Osteocyte (in vitro differentiated cells): ENCODE measurements around the gene MKS1. TPM values are rescaled to one million over a fixed set of nuclear protein-coding genes. Genes with fewer than 3 reads are reported as not detected.

Source experiments
- DNase-seq: peaks from one replicate; pipeline ENCODE4 v3.0.0; 2021; ENCODE audit warnings: mixed read lengths; ENCODE audit not compliant: unreplicated experiment; ENCODE audit errors: extremely low spot score
- H3K27ac Mint-ChIP-seq: one replicate; pipeline ENCODE4 v1.8.0; 2021; ENCODE audit warnings: mild to moderate bottlenecking, mixed read lengths; ENCODE audit not compliant: unreplicated experiment
- H3K27me3 Mint-ChIP-seq: one replicate; pipeline ENCODE4 v1.8.0; 2021; ENCODE audit warnings: mixed read lengths; ENCODE audit not compliant: unreplicated experiment
- H3K36me3 Mint-ChIP-seq: one replicate; pipeline ENCODE4 v1.8.0; 2021; ENCODE audit warnings: mixed read lengths; ENCODE audit not compliant: unreplicated experiment
- H3K4me1 Mint-ChIP-seq: one replicate; pipeline ENCODE4 v1.8.0; 2021; ENCODE audit warnings: mixed read lengths; ENCODE audit not compliant: unreplicated experiment
- H3K4me3 Mint-ChIP-seq: one replicate; pipeline ENCODE4 v1.8.0; 2021; ENCODE audit warnings: mild to moderate bottlenecking, moderate library complexity, mixed read lengths; ENCODE audit not compliant: unreplicated experiment
- H3K9me3 Mint-ChIP-seq: one replicate; pipeline ENCODE4 v1.8.0; 2021; ENCODE audit warnings: mixed read lengths; ENCODE audit not compliant: unreplicated experiment
- total RNA-seq: library from RNA; stranded (reverse); gene quantifications from 2 replicates; pipeline ENCODE4 v1.2.1, GENCODE V29; 2021
- TF ChIP-seq, protein P1 (sequence below): fragments of 200-600 bp; sonication (generic); IDR thresholded peaks from 2 replicates; pipeline ENCODE4 v1.5.0; 2021; ENCODE audit warnings: antibody characterized with exemption, mild to moderate bottlenecking, moderate library complexity

Gene MKS1
- total RNA-seq, 1 donor from 2014 or later = 24.1 TPM

DNA sequence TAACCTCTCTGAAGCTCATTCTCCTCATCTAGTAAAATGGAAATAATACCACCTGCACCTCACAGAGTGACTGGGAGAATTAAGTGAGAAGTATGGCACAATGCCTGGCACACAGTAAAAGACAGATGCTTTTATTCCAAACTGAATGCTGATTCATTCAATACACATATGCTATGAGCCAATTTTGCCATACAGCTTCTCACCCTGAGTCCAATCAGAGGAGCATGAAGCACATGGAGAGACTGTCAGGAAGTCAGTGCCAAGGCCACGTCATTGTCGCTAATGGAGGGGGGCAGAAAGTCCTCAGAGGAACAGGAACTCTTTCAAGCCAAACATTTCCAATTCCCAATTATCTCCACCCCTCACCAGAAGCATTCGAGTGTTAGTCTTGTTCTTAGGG lies 11.6 kb downstream of the MKS1 start:
- Mint-ChIP-seq H3K36me3 (peaks cover 22% of the 10 kb centered on the region), H3K9me3 (no peaks in the 10 kb centered on the region), H3K4me3 (no peak overlapping the region), H3K4me1 (no peaks in the 10 kb centered on the region), H3K27me3 (no peaks in the 10 kb centered on the region), H3K27ac (no peak overlapping the region)
- no peak for DNase-seq
- TF ChIP-seq, protein P1, sequence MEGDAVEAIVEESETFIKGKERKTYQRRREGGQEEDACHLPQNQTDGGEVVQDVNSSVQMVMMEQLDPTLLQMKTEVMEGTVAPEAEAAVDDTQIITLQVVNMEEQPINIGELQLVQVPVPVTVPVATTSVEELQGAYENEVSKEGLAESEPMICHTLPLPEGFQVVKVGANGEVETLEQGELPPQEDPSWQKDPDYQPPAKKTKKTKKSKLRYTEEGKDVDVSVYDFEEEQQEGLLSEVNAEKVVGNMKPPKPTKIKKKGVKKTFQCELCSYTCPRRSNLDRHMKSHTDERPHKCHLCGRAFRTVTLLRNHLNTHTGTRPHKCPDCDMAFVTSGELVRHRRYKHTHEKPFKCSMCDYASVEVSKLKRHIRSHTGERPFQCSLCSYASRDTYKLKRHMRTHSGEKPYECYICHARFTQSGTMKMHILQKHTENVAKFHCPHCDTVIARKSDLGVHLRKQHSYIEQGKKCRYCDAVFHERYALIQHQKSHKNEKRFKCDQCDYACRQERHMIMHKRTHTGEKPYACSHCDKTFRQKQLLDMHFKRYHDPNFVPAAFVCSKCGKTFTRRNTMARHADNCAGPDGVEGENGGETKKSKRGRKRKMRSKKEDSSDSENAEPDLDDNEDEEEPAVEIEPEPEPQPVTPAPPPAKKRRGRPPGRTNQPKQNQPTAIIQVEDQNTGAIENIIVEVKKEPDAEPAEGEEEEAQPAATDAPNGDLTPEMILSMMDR = no peak

DNA sequence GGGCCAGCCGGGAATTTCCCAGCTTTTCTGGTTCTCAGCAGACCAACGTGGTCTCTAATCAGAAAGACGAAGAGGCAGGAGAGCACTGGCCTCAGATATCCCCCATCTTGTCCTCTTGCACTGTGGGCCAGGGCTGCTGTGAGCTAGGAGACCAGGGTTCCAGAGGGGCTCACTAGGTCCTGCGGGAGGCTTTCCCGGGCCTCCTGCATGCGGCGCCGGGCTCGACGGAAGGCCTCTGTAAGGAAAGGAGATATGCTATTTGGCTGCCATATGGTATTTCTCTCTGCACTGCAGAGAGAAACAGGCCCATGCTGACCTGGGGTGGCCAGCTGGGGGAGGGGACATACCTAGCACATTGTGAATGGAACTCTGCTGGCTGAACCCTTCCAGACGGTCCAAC lies 13.1 kb downstream of the MKS1 start:
- no peak overlapping the region for H3K4me3 Mint-ChIP-seq
- H3K27me3 Mint-ChIP-seq = no peaks in the 10 kb centered on the region
- TF ChIP-seq, protein P1 = no peak
- DNase-seq = peak; percentile 65
- H3K9me3 Mint-ChIP-seq = no peaks in the 10 kb centered on the region
- H3K27ac Mint-ChIP-seq = no peak overlapping the region
- peaks cover 17% of the 10 kb centered on the region for H3K36me3 Mint-ChIP-seq
- H3K4me1 Mint-ChIP-seq = no peaks in the 10 kb centered on the region

DNA sequence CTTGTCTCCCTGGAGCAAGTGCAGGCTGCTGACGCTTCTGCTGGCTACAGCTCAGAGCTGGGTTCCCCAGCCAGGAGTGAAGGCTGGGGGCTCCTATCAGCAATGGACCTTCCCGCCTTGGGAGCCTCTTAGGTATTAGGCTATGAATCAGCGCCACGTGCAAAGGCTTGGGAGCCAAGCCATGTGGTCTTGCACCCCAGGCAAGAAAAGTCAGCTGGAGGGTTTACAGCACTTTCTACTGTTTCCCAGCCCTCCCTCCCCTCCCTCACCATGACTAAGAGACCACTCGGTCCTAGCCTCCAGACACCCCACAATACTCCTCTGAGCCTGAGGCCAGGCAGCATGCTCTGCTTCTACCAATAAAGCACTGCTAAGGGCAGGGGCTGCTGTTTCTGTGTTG lies 14.3 kb downstream of the MKS1 start:
- peaks cover 10% of the 10 kb centered on the region for H3K36me3 Mint-ChIP-seq
- no peak overlapping the region for H3K27ac Mint-ChIP-seq
- H3K27me3 Mint-ChIP-seq = peaks cover 3% of the 10 kb centered on the region
- TF ChIP-seq, protein P1 = no peak
- no peaks in the 10 kb centered on the region for H3K4me1 Mint-ChIP-seq
- DNase-seq = no peak
- H3K4me3 Mint-ChIP-seq = no peak overlapping the region
- H3K9me3 Mint-ChIP-seq = no peaks in the 10 kb centered on the region

DNA sequence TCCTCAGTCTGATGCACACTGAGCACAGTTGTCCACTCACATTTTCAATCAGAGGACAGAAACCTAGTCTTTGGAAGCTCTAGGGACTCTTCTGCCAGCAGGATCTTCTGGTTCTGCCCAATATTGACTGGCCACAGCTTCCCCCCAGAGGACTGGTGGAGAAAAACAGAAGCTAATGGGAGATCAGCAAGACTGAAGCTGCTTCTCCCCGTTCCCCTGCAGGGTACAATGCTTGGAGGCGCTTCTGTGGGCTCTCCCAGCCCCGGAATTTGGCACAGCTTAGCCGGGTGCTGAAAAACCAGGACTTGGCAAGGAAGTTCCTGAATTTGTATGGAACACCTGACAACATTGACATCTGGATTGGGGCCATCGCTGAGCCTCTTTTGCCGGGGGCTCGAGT lies 16.2 kb downstream of the MKS1 start:
- no peak overlapping the region for H3K4me3 Mint-ChIP-seq
- no peak for DNase-seq
- peaks cover 3% of the 10 kb centered on the region for H3K27me3 Mint-ChIP-seq
- H3K9me3 Mint-ChIP-seq = no peaks in the 10 kb centered on the region
- H3K4me1 Mint-ChIP-seq = no peaks in the 10 kb centered on the region
- no peak overlapping the region for H3K27ac Mint-ChIP-seq
- H3K36me3 Mint-ChIP-seq = peaks cover 1% of the 10 kb centered on the region
- TF ChIP-seq, protein P1 = no peak

DNA sequence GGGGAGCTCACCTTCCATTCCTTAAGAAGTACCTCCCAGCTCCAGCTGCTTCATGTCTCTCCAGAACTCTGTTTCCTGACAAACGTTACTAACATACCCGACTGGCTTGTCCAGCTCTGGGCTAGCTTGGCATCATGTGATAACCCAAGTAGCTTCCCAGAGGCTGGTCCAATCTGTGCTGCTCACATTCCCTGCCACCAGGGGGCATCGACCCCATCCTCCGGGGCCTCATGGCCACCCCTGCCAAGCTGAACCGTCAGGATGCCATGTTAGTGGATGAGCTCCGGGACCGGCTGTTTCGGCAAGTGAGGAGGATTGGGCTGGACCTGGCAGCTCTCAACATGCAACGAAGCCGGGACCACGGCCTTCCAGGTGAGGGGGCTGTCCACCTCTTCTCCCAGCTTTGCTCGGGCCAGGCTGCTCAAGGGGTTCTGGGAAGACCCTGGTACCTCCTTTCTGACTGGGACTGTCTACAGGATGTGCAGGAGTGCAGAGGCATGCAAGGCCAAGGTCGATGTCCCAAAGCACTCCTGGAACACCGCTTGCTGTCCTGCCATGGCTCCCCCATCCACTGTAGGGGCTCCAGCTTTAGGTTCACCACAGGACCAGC lies 18.9 kb downstream of the MKS1 start:
- H3K27me3 Mint-ChIP-seq = peaks cover 6% of the 10 kb centered on the region
- no peaks in the 10 kb centered on the region for H3K36me3 Mint-ChIP-seq
- H3K4me1 Mint-ChIP-seq = no peaks in the 10 kb centered on the region
- DNase-seq = no peak
- H3K9me3 Mint-ChIP-seq = no peaks in the 10 kb centered on the region
- no peak overlapping the region for H3K4me3 Mint-ChIP-seq
- no peak overlapping the region for H3K27ac Mint-ChIP-seq
- TF ChIP-seq, protein P1 = peak; percentile 54
